Bronchial epithelial cell (primary cell): ENCODE data around the gene RAET1E. TPM values are rescaled to one million over a fixed set of nuclear protein-coding genes. Genes with fewer than 3 reads are reported as not detected.
A peak's percentile ranks its signal among the peaks of the same experiment; 100 is the strongest.
"Not testable (repeated sequence)": the region's sequence is repeated elsewhere in the genome, so short reads cannot be mapped to it uniquely, and the experiment has no call there.

Source experiments
- DNase-seq: peaks from one replicate; pipeline ENCODE4 v3.0.0-alpha.2; 2010; ENCODE audit warnings: low read depth
- FAIRE-seq: peaks from 2 replicates; lab custom pipeline; 2011; peaks lifted over from hg19 to GRCh38; lab: Jason Lieb, UNC
- H3K27me3 ChIP-seq: 2 replicates; pipeline ENCODE4 v1.5.1; 2011; ENCODE audit warnings: low read length; ENCODE audit not compliant: control insufficient read depth, insufficient read depth
- H3K36me3 ChIP-seq: 2 replicates; pipeline ENCODE4 v1.5.1; 2011; ENCODE audit warnings: low read length; ENCODE audit not compliant: control insufficient read depth, insufficient read depth
- H3K4me3 ChIP-seq: 2 replicates; pipeline ENCODE4 v1.5.1; 2011; ENCODE audit warnings: mild to moderate bottlenecking, low read depth, low read length, control low read depth
- CTCF ChIP-seq: IDR thresholded peaks from 2 replicates; pipeline ENCODE4 v1.5.1; 2011; ENCODE audit warnings: mild to moderate bottlenecking, moderate library complexity, low read length, control low read depth, inconsistent platforms; ENCODE audit not compliant: insufficient read depth, severe bottlenecking
- total RNA-seq: library from RNA; depleted of rRNA; stranded (reverse); fragments of >200 nt; gene quantifications from 2 replicates; pipeline ENCODE4 v1.2.1, GENCODE V29; 2014

RAET1E gene
- total RNA-seq, 1 donor from 2014 or later = 19.0 TPM

- no peaks in the 10 kb centered on the region for H3K36me3 ChIP-seq
- FAIRE-seq = no peak
- no peak for TF ChIP-seq CTCF
- H3K4me3 ChIP-seq = no peak overlapping the region
- no peaks in the 10 kb centered on the region for H3K27me3 ChIP-seq
- DNase-seq = no peak
Measured at GRCh38 chr6:149898966-149899365, 1.1 kb upstream of the RAET1E start.

GRCh38 chr6:149897015-149897697 is 757 bp downstream of the RAET1E start:
- FAIRE-seq = no peak
- H3K4me3 ChIP-seq = peak overlapping the region; percentile 9
- DNase-seq = peak; percentile 82
- no peaks in the 10 kb centered on the region for H3K36me3 ChIP-seq
- no peak for TF ChIP-seq CTCF
- H3K27me3 ChIP-seq = no peaks in the 10 kb centered on the region

- H3K27me3 ChIP-seq = no peaks in the 10 kb centered on the region
- no peak for TF ChIP-seq CTCF
- DNase-seq (peak; percentile 51), FAIRE-seq (no peak)
- no peak overlapping the region for H3K4me3 ChIP-seq
- no peaks in the 10 kb centered on the region for H3K36me3 ChIP-seq
Measured at GRCh38 chr6:149896491-149896890, 1.4 kb downstream of the RAET1E start.

GRCh38 chr6:149895833-149896271 is 2.1 kb downstream of the RAET1E start:
- Histone ChIP-seq H3K4me3 (no peak overlapping the region), H3K27me3 (no peaks in the 10 kb centered on the region), H3K36me3 (no peaks in the 10 kb centered on the region)
- DNase-seq (peak; percentile 84), FAIRE-seq (no peak)
- no peak for TF ChIP-seq CTCF

GRCh38 chr6:149895048-149895590 is 2.8 kb downstream of the RAET1E start:
- Histone ChIP-seq H3K4me3 (no peak overlapping the region), H3K27me3 (no peaks in the 10 kb centered on the region), H3K36me3 (no peaks in the 10 kb centered on the region)
- FAIRE-seq (no peak), DNase-seq (peak; percentile 66)
- peak; percentile 15 for TF ChIP-seq CTCF

GRCh38 chr6:149891864-149892263 is 6.0 kb downstream of the RAET1E start:
- H3K27me3 ChIP-seq, FAIRE-seq, H3K36me3 ChIP-seq, H3K4me3 ChIP-seq, DNase-seq: not testable (repeated sequence)
